K562 (cell line): ENCODE measurements around the gene CPZ. TPM values are rescaled to one million over a fixed set of nuclear protein-coding genes. Genes with fewer than 3 reads are reported as not detected.
A peak's percentile ranks its signal among the peaks of the same experiment; 100 is the strongest.

ENCODE experiments used
- ARID3A ChIP-seq: IDR thresholded peaks from 2 replicates; pipeline ENCODE4 v1.6.1; 2012; ENCODE audit warnings: low read depth, low read length, improper control_type of control experiment, borderline replicate concordance
- CEBPB ChIP-seq: fragments of 450-650 bp; IDR thresholded peaks from 2 replicates; pipeline ENCODE4 v1.6.1; 2016; ENCODE audit warnings: missing genetic modification characterization, missing compliant biosample characterization
- FOXP1 ChIP-seq: sonication (generic); formaldehyde crosslinking; IDR thresholded peaks from 2 replicates; pipeline ENCODE4 v1.8.0; 2022; ENCODE audit warnings: mild to moderate bottlenecking, missing genetic modification reagents
- JUND ChIP-seq, 2 experiments: IDR thresholded peaks; 2 replicates in 1 of 2; 3 replicates in 1 of 2; pipeline ENCODE4 v1.6.1; 2011; ENCODE audit warnings: borderline replicate concordance in 2 of 2, low read depth in 2 of 2, low read length in 2 of 2, improper control_type of control experiment in 1 of 2, missing biosample characterization in 1 of 2, missing genetic modification characterization in 1 of 2, missing genetic modification reagents in 1 of 2
- MTA2 ChIP-seq: fragments of 450-650 bp; IDR thresholded peaks from 2 replicates; pipeline ENCODE4 v1.6.1; 2016; ENCODE audit warnings: low read depth
- POLR2G ChIP-seq: fragments of 200-400 bp; formaldehyde crosslinking; IDR thresholded peaks from 2 replicates; pipeline ENCODE4 v1.6.1; 2017; ENCODE audit warnings: low read depth, mild to moderate bottlenecking, antibody characterized with exemption, low read length, moderate library complexity
- RREB1 ChIP-seq: fragments of 250-450 bp; sonication (Bioruptor Pico); IDR thresholded peaks from 2 replicates; pipeline ENCODE4 v1.4.0; 2020
- ZNF134 ChIP-seq: fragments of 250-450 bp; sonication (Bioruptor Pico); conservative IDR thresholded peaks from 2 replicates; pipeline ENCODE4 v1.4.0; 2020
- ZNF175 ChIP-seq: fragments of 200-800 bp; sonication (Bioruptor generic); IDR thresholded peaks from 2 replicates; pipeline ENCODE4 v1.6.1; 2016; ENCODE audit warnings: low read depth, mild to moderate bottlenecking, missing genetic modification characterization, missing compliant biosample characterization
- ZNF583 ChIP-seq: fragments of 250-450 bp; sonication (Bioruptor Pico); IDR thresholded peaks from 2 replicates; pipeline ENCODE4 v1.4.0; 2020
- ZNF589 ChIP-seq: fragments of 200-800 bp; sonication (Bioruptor generic); IDR thresholded peaks from 2 replicates; pipeline ENCODE4 v1.6.1; 2016; ENCODE audit warnings: low read depth, missing genetic modification characterization, missing compliant biosample characterization
- polyA plus RNA-seq, 8 experiments: library from polyadenylated mRNA; depleted of rRNA in 4 of 8; stranded (reverse) in 5 of 8; unstranded in 3 of 8; fragments of >200 nt; fragmentation: Nextera tagmentation in 2 of 8; fragmentation: Illumina TruSeq in 1 of 8; extraction: Ambion mirVana in 2 of 8; extraction: Trizol in 1 of 8; gene quantifications; 2 replicates each; pipeline versions ENCODE4 v1.2.1 to v1.2.3, GENCODE V29; 2011 to 2014; ENCODE audit warnings: inconsistent platforms in 1 of 8, missing spikeins in 1 of 8
- total RNA-seq, 7 experiments: library from RNA; depleted of rRNA in 6 of 7; stranded (reverse); fragments of >200 nt in 6 of 7; fragmentation: Illumina TruSeq in 2 of 7; extraction: Trizol in 2 of 7; gene quantifications; 2 replicates each; pipeline versions ENCODE4 v1.2.1 to v1.2.3, GENCODE V29; 2011 to 2021; ENCODE audit warnings: low replicate concordance in 1 of 7

CPZ gene
- total and polyA plus RNA-seq, 9 of the 15 experiments (the other 6 are each of a cell fraction or from before 2014, with no cell fraction given): 0.06 to 2.2 (median 1.2) TPM; not detected in 1

GRCh38 chr4:8549352-8549931 is 43.1 kb upstream of the CPZ start (continued):
- TF ChIP-seq ZNF589 (CRISPR knock-in tag) (peak; percentile 83), ZNF583 (0 out of 2 replicates have a peak, but pooled peaks have one; percentile 27), RREB1 (CRISPR knock-in tag) (no peak), ZNF134 (CRISPR knock-in tag) (no peak), CEBPB (tag) (no peak), JUND (IDR thresholded peaks at IDR 0.05; ENCODE audit: borderline replicate concordance, low read depth, low read length) (no peak), JUND (tag; IDR thresholded peaks at IDR 0.05; ENCODE audit: borderline replicate concordance, low read depth, low read length) (peak; percentile 14; the same call in 1 of the 3 replicates), FOXP1 (CRISPR knock-in tag) (no peak), ZNF175 (peak; percentile 62), MTA2 (no peak), POLR2G (peak; percentile 49; the same call in 1 of the 2 replicates), ARID3A (no peak)
